HepG2 (cell line): ENCODE data around the gene BUD23. TPM values are rescaled to one million over a fixed set of nuclear protein-coding genes. Genes with fewer than 3 reads are reported as not detected.

ENCODE experiments used
- ARID2 ChIP-seq: sonication (generic); formaldehyde crosslinking; IDR thresholded peaks from 2 replicates; pipeline ENCODE4 v1.8.1; 2022; ENCODE audit warnings: mild to moderate bottlenecking, missing genetic modification reagents, borderline replicate concordance
- ARNT2 ChIP-seq: sonication (generic); formaldehyde crosslinking; IDR thresholded peaks from 2 replicates; pipeline ENCODE4 v1.8.0; 2022; ENCODE audit warnings: mild to moderate bottlenecking, low read depth, missing genetic modification reagents, moderate library complexity
- ATRX ChIP-seq: sonication (generic); formaldehyde crosslinking; IDR thresholded peaks from 2 replicates; pipeline ENCODE4 v1.4.0; 2020; ENCODE audit warnings: missing genetic modification reagents, borderline replicate concordance
- MEIS1 ChIP-seq: sonication (generic); formaldehyde crosslinking; IDR thresholded peaks from 2 replicates; pipeline ENCODE4 v1.9.0; 2021; ENCODE audit warnings: mild to moderate bottlenecking, missing genetic modification reagents, moderate library complexity, borderline replicate concordance
- RAD21 ChIP-seq: fragments of 450-650 bp; formaldehyde crosslinking; IDR thresholded peaks from 2 replicates; pipeline ENCODE4 v1.5.0; 2020; ENCODE audit warnings: mild to moderate bottlenecking
- RBFOX2 ChIP-seq: fragments of 200-400 bp; formaldehyde crosslinking; IDR thresholded peaks from 2 replicates; pipeline ENCODE4 v1.6.1; 2017; ENCODE audit warnings: low read depth, mild to moderate bottlenecking, low read length
- SRSF1 ChIP-seq: fragments of 200-400 bp; formaldehyde crosslinking; optimal IDR thresholded peaks from 2 replicates; pipeline ENCODE3; 2017; ENCODE audit warnings: mild to moderate bottlenecking, low read depth, low read length, moderate library complexity
- TMF1 ChIP-seq: sonication (generic); formaldehyde crosslinking; IDR thresholded peaks from 2 replicates; pipeline ENCODE4 v1.8.1; 2022; ENCODE audit warnings: low read depth, missing genetic modification reagents
- ZNF350 ChIP-seq: sonication (generic); formaldehyde crosslinking; IDR thresholded peaks from 2 replicates; pipeline ENCODE4 v1.4.0; 2020; ENCODE audit warnings: mild to moderate bottlenecking, low read depth, missing genetic modification reagents, borderline replicate concordance
- ZNF501 ChIP-seq: sonication (generic); formaldehyde crosslinking; IDR thresholded peaks from 2 replicates; pipeline ENCODE4 v1.5.1; 2020; ENCODE audit warnings: mild to moderate bottlenecking, moderate library complexity, missing genetic modification reagents
- ZNF510 ChIP-seq: sonication (generic); formaldehyde crosslinking; IDR thresholded peaks from 2 replicates; pipeline ENCODE4 v1.4.0; 2020; ENCODE audit warnings: low read depth, mild to moderate bottlenecking, missing genetic modification reagents
- ZNF563 ChIP-seq: sonication (generic); formaldehyde crosslinking; IDR thresholded peaks from 2 replicates; pipeline ENCODE4 v1.8.0; 2022; ENCODE audit warnings: mild to moderate bottlenecking, moderate library complexity, missing genetic modification reagents
- ZNF572 ChIP-seq: sonication (generic); formaldehyde crosslinking; IDR thresholded peaks from 2 replicates; pipeline ENCODE4 v1.5.1; 2020; ENCODE audit warnings: mild to moderate bottlenecking, missing genetic modification reagents
- ZNF737 ChIP-seq: sonication (generic); formaldehyde crosslinking; IDR thresholded peaks from 2 replicates; pipeline ENCODE4 v1.5.0; 2020; ENCODE audit warnings: missing genetic modification reagents, mild to moderate bottlenecking, borderline replicate concordance
- ZNF761 ChIP-seq: sonication (generic); formaldehyde crosslinking; conservative IDR thresholded peaks from 2 replicates; pipeline ENCODE4 v1.4.0; 2020; ENCODE audit warnings: mild to moderate bottlenecking, missing genetic modification reagents
- polyA plus RNA-seq, 8 experiments: library from polyadenylated mRNA; depleted of rRNA in 3 of 8; stranded (reverse) in 7 of 8; unstranded in 1 of 8; fragments of >200 nt; fragmentation: Illumina TruSeq in 4 of 8; extraction: Trizol in 4 of 8; gene quantifications; 2 replicates each; pipeline versions ENCODE4 v1.2.1 to v1.2.3, GENCODE V29; 2011 to 2016; ENCODE audit warnings: low read depth in 4 of 8, missing spikeins in 1 of 8, mixed read lengths in 1 of 8; ENCODE audit not compliant: insufficient read depth in 1 of 8
- total RNA-seq, 5 experiments: library from RNA; depleted of rRNA; stranded (reverse); fragments of >200 nt; fragmentation: Illumina TruSeq; extraction: Trizol; gene quantifications; 2 replicates each; pipeline ENCODE4 v1.2.3, GENCODE V29; 2016; ENCODE audit warnings: low read depth in 1 of 5
- TF ChIP-seq, protein P1 (sequence below): sonication (generic); formaldehyde crosslinking; IDR thresholded peaks from 2 replicates; pipeline ENCODE4 v1.5.0; 2020; ENCODE audit warnings: mild to moderate bottlenecking, missing genetic modification reagents
- TF ChIP-seq, protein P2 (sequence below): sonication (generic); formaldehyde crosslinking; IDR thresholded peaks from 2 replicates; pipeline ENCODE4 v1.5.0; 2020; ENCODE audit warnings: mild to moderate bottlenecking, missing genetic modification reagents, borderline replicate concordance
- TF ChIP-seq, protein P3 (sequence below): sonication (generic); formaldehyde crosslinking; conservative IDR thresholded peaks from 2 replicates; pipeline ENCODE4 v1.8.0; 2022; ENCODE audit warnings: low read depth, missing genetic modification reagents

The BUD23 gene
- total and polyA plus RNA-seq, 2 of the 13 experiments (the other 11 are each of a cell fraction or from before 2014, with no cell fraction given) = 47.5 to 54.5 TPM

DNA sequence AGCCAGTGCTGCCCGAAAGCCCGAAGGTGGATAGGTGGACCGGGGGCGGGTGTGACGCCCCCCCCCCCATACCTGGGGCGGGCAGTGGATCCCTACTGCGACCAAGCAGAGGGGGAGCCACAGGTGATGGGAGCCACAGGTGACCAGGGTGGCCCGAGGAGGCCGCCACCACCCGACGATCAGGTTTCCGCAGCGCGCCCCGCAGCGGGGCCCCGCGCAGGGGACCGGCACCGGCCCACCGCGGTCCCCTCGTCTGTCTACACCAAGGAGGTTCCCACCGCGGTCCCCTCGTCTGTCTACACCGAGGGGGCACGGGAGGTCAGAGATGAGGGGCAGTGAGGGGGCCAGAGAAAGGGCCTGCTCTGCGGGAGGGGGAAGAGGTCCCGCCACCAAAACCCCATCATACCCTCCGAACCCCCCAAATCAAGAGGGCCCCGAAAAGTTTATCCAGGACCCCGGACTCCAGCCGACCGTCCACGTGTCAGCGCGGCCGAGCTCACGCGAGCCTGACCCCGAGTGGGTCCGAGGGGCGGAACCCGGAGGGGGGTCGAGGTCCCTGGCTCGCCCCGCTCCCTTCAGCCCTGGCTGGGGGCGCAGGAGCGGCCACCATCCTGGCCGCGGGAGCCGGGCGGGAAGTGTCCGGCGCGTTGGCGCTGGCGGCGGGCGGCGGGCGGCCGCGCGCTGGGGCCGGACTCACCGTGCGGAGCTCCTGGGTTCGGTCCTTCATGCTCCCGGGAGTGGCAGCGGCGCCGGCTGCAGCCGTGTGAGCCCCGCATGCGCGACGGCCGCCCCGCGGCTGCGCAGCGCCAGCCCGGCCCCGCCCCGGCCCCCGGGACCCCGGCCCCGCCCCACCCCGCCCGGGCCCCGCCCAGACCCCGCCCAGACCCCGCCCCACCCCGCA, 35.8 kb downstream of the BUD23 start, which contains the start of gene STX1A (continued):
- TF ChIP-seq, protein P1, sequence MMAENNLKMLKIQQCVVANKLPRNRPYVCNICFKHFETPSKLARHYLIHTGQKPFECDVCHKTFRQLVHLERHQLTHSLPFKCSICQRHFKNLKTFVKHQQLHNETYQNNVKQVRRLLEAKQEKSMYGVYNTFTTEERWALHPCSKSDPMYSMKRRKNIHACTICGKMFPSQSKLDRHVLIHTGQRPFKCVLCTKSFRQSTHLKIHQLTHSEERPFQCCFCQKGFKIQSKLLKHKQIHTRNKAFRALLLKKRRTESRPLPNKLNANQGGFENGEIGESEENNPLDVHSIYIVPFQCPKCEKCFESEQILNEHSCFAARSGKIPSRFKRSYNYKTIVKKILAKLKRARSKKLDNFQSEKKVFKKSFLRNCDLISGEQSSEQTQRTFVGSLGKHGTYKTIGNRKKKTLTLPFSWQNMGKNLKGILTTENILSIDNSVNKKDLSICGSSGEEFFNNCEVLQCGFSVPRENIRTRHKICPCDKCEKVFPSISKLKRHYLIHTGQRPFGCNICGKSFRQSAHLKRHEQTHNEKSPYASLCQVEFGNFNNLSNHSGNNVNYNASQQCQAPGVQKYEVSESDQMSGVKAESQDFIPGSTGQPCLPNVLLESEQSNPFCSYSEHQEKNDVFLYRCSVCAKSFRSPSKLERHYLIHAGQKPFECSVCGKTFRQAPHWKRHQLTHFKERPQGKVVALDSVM = peak; percentile 53; the same call in 1 of the 2 replicates
- no peak for TF ChIP-seq ATRX (CRISPR knock-in tag)
- TF ChIP-seq MEIS1 = no peak
- TF ChIP-seq RBFOX2 = peak; percentile 63
- no peak for TF ChIP-seq ZNF737 (CRISPR knock-in tag)
- 0 out of 2 replicates have a peak, but pooled peaks have one; percentile 30 for TF ChIP-seq ZNF563 (CRISPR knock-in tag)
- TF ChIP-seq ZNF572 (CRISPR knock-in tag) = 0 out of 2 replicates have a peak, but pooled peaks have one; percentile 60
- TF ChIP-seq SRSF1 = no peak
- TF ChIP-seq ZNF350 = no peak
- no peak for TF ChIP-seq ZNF510
- 0 out of 2 replicates have a peak, but pooled peaks have one; percentile 24 for TF ChIP-seq RAD21 (CRISPR knock-in tag)
- no peak for TF ChIP-seq ARID2 (CRISPR knock-in tag)
- TF ChIP-seq ZNF501 (CRISPR knock-in tag) = 0 out of 2 replicates have a peak, but pooled peaks have one; percentile 31
- peak; percentile 58; the same call in 1 of the 2 replicates for TF ChIP-seq TMF1 (CRISPR knock-in tag)
- TF ChIP-seq, protein P2, sequence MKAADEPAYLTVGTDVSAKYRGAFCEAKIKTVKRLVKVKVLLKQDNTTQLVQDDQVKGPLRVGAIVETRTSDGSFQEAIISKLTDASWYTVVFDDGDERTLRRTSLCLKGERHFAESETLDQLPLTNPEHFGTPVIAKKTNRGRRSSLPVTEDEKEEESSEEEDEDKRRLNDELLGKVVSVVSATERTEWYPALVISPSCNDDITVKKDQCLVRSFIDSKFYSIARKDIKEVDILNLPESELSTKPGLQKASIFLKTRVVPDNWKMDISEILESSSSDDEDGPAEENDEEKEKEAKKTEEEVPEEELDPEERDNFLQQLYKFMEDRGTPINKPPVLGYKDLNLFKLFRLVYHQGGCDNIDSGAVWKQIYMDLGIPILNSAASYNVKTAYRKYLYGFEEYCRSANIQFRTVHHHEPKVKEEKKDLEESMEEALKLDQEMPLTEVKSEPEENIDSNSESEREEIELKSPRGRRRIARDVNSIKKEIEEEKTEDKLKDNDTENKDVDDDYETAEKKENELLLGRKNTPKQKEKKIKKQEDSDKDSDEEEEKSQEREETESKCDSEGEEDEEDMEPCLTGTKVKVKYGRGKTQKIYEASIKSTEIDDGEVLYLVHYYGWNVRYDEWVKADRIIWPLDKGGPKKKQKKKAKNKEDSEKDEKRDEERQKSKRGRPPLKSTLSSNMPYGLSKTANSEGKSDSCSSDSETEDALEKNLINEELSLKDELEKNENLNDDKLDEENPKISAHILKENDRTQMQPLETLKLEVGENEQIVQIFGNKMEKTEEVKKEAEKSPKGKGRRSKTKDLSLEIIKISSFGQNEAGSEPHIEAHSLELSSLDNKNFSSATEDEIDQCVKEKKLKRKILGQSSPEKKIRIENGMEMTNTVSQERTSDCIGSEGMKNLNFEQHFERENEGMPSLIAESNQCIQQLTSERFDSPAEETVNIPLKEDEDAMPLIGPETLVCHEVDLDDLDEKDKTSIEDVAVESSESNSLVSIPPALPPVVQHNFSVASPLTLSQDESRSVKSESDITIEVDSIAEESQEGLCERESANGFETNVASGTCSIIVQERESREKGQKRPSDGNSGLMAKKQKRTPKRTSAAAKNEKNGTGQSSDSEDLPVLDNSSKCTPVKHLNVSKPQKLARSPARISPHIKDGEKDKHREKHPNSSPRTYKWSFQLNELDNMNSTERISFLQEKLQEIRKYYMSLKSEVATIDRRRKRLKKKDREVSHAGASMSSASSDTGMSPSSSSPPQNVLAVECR (CRISPR knock-in tag) = peak; percentile 45; the same call in 1 of the 2 replicates
- 0 out of 2 replicates have a peak, but pooled peaks have one; percentile 26 for TF ChIP-seq ARNT2
- TF ChIP-seq ZNF761 (CRISPR knock-in tag) = peak; percentile 67; the same call in 1 of the 2 replicates
- TF ChIP-seq, protein P3, sequence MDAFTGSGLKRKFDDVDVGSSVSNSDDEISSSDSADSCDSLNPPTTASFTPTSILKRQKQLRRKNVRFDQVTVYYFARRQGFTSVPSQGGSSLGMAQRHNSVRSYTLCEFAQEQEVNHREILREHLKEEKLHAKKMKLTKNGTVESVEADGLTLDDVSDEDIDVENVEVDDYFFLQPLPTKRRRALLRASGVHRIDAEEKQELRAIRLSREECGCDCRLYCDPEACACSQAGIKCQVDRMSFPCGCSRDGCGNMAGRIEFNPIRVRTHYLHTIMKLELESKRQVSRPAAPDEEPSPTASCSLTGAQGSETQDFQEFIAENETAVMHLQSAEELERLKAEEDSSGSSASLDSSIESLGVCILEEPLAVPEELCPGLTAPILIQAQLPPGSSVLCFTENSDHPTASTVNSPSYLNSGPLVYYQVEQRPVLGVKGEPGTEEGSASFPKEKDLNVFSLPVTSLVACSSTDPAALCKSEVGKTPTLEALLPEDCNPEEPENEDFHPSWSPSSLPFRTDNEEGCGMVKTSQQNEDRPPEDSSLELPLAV (CRISPR knock-in tag) = no peak
